Stimulated activated CD8-positive, alpha-beta memory T cell treated with anti-CD3 and anti-CD28 coated beads, Interleukin-7, amount 100 ng/mL, for 4 hours (primary cell): ENCODE data around the gene ATAD3A.

Experiments used
- DNase-seq, 2 donors: peaks; one replicate each; pipeline ENCODE4 v3.0.0-alpha.2; 2020; ENCODE audit warnings: low read depth in 2 of 2

ATAD3A gene

GRCh38 chr1:1582585-1583346 is 70.8 kb downstream of the ATAD3A start:
- DNase-seq: no peak

- no peak for DNase-seq
Measured at GRCh38 chr1:1583347-1584010, 71.5 kb downstream of the ATAD3A start.
